Kidney tubule cell (primary cell): Measurements from ENCODE around the gene PAGR1.
"Not testable (repeated sequence)": the region's sequence is repeated elsewhere in the genome, so short reads cannot be mapped to it uniquely, and the experiment has no call there.

Experiments used
- DNase-seq: peaks from one replicate; pipeline ENCODE4 v3.0.0-alpha.2; 2018; ENCODE audit warnings: low spot score

The PAGR1 gene

DNA sequence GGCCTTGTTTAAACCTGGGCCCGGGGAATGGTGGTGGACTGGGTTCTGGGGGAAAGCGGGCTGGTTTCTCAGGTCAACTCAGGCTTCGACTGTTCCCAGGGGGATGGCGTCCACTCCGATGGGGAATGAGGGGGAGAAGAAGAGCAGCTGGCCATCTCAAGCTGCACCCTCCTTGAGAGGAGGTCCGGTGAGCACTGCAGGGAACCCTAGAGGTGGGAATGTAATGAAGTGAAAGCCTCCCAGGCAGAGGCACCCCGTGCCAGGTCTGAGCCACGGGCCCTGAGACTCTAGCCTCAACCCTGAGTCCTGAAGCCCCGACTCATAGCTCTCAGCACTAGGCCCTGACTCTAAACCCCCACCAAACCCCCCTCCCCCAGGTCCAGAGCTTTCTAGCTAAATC lies 48.3 kb downstream of the PAGR1 start:
- no peak for DNase-seq

GRCh38 chr16:29868396-29869009 lies 52.6 kb downstream of the PAGR1 start:
- DNase-seq = no peak

DNA sequence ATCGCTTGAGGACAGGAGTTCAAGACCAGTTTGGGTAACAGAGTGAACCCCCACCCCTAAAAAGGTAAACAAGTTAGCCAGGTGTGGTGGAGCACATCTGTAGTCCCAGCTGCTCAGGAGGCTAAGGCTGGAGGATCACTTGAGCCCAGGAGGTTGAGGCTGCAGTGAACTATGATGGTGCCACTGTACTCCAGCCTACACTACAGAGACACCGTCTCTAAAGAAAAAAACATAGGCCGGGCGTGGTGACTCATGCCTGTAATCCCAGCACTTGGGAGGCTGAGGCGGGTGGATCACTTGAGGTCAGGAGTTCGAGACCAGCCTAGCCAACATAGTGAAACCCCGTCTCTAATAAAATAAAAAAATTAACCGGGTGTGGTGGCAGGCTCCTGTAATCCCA lies 53.1 kb downstream of the PAGR1 start:
- not testable (repeated sequence) for DNase-seq
